CD4-positive, alpha-beta T cell treated with Interleukin-15 for 4 hours (primary cell): ENCODE measurements around the gene EDDM13.
A peak's percentile ranks its signal among the peaks of the same experiment; 100 is the strongest.
"Not testable (repeated sequence)": the region's sequence is repeated elsewhere in the genome, so short reads cannot be mapped to it uniquely, and the experiment has no call there.

Source experiments
- DNase-seq: peaks from one replicate; pipeline ENCODE4 v3.0.0-alpha.2; 2020; ENCODE audit warnings: low spot score

The EDDM13 gene

DNA sequence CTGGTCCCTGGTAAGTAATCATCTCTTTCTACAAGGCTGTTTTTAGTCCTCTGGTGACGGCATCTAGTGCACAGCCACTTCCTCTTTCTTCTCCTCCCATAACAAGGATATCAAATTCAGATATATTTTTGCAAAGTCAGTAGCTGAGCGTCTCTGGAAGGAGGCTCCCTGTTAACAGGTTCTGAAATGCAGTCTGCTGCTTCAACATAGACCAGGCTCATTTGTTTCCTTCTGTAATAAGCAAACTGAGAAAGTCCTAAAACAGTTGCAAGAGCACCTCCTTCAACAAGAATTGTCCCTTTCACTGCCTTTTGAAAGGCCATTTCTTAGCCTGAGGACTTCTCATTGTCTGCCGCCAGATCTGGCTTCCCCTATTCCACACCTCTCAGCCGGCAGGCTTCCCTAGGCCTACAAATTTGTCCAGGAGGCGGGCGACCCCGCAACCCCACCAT is 49.5 kb downstream of the EDDM13 start:
- DNase-seq, result no peak

DNA sequence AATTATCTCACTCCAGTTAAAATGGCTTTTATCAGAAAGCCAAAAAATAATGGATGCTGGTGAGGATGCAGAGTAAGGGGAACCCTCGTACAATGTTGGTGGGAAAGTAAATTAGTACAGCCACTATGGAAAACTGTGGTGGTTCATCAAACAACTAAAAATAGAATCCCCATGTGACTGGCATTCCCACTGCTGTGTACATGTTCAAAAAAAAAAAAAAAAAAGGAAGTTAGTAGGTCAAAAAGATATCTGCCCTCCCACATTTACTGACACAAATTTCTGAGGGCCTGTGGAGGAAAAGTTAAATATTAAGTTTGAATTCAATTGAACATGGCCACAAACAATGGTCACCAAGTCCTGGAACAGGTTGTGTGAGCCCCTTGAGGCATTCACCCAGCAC is 51.9 kb downstream of the EDDM13 start:
- DNase-seq, result no peak

DNA sequence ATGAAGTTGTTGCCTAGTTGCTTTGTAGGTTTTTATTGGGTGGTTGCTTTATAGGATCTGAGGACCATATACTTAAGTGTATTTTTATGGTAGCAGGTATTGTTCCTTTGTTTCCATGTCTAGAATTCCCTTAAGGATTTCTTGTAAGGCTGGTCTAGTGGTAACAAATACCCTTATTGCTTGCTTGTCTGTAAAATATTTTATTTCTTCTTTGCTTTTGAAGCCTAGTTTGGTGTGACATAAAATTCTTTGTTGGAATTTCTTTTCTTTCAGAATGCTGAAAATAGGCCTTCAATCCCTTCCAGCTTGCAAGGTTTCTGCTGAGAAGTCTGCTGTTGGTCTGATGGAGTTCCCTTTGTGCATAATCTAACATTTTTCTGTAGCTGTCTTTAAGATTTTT is 60.1 kb downstream of the EDDM13 start:
- DNase-seq, result no peak

DNA sequence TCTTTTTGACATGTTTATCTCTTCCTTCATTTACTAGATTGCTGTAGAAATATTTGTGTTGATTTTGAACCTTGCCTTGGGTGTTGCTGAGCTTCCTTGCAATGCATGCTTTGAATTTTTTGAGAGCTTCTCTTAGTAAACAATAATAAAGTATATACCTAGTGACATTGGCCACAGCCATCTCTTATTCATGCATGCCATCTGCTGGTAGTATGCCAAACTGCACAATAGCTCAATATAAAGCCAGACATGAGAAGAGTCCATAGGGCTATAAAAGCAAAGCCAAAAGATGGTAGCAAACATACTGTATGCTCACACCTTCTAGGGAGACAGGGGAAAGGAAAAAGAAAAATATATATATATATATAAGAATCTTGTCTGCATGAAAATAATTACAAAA is 61.0 kb downstream of the EDDM13 start:
- DNase-seq, result peak; percentile 51

DNA sequence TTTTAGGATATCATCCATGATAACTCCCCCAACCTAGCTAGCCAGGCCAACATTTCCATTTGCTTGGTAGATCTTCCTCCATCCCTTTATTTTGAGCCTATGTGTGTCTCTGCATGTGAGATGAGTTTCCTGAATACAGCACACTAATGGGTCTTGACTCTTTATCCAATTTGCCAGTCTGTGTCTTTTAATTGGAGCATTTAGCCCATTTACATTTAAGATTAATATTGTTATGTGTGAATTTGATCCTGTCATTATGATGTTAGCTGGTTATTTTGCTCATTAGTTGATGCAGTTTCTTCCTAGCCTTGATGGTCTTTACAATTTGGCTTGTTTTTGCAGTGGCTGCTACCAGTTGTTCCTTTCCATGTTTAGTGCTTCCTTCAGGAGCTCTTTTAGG is 62.8 kb downstream of the EDDM13 start:
- DNase-seq, result not testable (repeated sequence)

DNA sequence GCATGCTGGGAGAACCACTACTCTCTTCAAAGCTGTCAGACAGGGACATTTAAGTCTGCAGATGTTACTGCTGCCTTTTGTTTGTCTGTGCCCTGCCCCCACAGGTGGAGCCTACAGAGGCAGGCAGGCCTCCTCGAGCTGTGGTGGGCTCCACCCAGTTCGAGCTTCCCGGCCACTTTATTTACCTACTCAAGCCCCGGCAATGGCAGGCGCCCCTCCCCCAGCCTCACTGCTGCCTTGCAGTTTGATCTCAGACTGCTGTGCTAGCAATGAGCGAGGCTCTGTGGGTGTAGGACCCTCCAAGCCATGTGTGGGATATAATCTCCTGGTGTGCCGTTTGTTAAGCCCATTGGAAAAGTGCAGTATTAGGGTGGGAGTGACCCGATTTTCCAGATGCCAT is 64.5 kb downstream of the EDDM13 start:
- not testable (repeated sequence) for DNase-seq

DNA sequence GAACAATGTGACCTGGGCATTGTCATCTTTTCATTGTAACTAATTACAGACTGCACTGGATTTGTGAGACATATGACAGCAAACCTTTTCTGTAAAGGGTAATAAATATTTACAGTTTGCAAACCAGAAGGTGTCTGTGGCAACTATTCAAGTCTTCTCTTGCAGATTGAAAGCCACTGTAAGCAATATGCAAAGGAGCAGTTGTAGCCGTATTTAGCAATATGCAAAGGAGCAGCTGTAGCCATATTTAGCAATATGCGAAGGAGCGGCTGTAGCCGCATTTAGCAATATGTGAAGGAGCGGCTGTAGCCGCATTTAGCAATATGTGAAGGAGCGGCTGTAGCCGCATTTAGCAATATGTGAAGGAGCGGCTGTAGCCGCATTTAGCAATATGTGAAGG is 66.5 kb downstream of the EDDM13 start:
- DNase-seq, result not testable (repeated sequence)

DNA sequence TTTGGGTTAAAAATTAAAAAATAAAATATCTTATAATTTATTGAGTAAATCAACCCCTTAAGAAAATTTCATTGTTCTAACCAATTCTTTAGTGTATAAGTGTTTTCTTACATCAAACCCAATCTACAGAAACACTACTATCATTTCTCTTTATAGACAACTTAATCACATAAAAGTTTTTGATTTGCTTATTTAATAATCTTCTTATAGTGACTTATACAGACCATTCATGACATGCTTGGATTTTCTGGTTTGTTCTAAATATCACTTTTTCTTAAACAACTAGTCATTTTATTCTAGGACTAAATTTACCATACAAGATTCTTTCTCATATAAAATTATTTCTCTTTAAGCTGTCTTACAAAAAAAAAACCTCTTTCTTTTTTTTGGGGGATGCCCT is 69.4 kb downstream of the EDDM13 start:
- DNase-seq, result no peak

DNA sequence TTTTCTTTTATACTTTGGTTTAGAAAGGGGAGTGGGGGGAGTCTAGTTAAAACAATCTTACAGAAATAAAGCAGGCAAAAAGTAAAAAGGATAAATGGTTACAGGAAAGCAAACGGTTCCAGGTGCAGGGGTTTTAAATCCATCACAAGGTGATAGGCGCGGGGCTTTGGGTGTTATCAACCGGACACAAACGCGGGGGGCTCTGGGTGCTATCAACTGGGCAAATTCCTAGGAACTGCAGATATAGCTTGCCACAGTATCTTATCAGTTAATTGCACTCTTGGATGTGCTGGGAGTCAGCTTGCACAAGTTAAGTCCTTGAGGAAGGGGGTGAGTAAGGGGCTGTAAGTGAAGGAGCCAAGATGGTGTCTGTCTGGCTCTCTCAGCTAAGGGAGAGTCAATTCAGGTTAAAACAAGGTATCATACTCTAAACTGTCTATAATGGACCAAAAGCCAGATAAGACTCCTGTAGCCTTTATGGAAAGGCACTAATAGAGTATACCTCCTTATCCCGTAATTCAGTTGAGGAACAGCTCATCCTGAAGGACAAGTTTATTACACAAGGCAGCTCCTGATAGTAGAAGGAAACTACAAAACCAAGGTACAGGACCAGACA is 74.7 kb downstream of the EDDM13 start:
- DNase-seq, result no peak

DNA sequence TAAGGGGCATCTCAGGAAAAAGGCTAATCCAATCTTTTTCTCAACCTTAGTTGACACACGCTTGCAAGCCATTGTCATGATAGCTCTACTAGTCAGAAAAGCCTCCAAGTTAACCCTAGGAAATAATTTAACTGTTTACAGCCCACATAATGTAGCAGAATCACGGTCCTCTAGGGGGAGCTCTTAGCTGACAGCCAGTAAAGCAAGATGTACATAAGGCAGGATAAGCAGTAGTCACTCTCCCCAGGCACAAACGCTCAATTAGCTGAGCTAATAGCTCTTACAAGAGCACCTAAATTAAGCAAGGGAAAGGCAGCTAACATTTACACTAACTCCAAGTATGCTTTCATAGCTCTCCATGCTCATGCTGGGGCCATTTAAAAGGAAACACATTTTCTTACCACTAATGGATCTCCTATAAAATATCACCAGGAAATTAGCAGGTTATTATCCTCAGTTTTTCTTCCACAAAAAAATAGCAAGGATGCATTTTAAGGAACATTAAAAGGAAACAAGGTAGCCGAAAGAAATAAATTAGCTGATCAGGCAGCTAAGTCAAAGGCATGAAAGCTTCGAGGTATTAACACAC is 75.8 kb downstream of the EDDM13 start:
- DNase-seq, result peak; percentile 7

DNA sequence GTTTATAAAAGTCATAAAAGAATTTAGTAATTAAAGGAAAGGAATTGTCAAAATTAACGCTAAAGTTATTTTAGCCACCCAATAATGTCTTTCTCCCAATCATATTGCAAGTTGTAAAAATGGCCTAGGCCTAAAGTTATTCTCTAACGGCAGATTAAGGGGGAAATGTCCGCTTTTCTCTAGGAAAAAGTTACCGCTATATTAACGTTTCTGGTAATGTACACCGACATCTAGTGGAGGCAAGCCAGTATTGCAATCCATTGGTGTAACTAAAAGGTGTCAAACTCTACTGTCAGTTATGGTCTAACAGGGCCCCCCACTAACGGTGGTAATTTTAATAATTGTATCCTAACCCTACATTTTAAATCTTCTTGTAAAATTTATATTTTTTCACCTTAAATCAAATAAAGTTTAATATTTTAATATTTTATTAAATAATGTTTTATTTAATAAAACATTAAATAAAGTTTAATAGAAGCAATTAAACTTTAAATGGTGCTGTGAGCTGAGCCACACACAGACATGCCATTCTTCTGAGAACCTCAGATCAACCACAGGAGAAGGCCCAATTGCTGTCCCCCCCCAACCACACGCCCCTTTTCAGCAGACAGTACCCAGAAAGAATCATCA is 78.0 kb downstream of the EDDM13 start:
- peak; percentile 60 for DNase-seq

DNA sequence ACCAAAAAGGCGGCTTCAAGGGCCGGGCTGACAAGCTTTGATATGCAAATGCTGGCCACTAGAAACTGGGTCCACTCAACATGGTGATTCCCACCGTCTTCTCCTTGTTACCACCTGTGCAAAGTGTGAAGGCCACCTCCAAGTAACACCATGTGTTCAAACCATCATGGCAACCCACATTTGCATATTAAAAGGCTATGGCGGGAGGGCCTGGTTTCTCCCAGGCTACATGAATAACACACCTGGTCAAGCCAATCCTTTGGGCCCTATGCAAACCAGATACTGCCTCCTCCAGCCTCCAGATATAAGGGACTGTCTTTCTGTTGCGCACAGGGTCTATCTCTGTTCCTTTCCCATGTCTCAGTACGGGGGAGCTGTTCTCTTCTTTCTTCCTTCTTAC is 78.7 kb downstream of the EDDM13 start:
- DNase-seq, result no peak

DNA sequence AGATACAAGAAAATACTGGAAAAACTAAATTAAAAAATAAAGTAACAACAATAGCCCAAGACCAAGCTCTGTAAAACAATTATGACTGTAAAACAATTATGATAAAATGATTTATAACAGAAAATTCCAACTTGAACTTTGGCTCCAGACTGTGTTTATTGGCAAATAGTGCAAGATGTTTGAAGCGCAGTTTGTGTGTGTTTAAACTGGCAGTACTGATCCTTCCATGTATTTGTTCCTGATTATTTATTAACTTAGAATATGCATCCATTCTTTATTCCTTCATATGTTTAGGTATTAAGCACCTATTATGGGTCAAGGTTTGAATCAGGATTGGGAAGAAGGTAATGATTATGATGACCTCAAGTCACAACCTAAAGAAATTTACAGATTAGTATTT is 83.0 kb downstream of the EDDM13 start:
- no peak for DNase-seq

DNA sequence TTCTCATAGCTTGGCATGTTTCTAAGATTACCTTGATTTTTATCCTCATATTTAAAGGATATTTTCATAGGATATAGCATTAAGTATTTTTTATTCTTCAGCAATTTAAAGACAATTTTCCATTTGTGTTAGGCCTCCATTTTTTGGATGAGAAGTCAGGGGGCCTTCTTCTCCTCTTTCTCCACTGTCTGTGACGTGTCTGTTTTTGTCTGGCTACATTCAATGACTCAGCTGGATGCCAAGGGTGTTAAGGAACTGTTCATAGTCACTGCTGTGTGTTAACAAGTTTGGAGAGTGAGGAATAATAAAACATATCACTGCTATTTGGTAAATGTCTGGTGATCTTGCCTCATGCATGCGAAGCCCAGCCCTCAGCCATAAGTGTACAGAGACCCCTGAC is 84.4 kb downstream of the EDDM13 start:
- no peak for DNase-seq
